Measurements from ENCODE around the gene CACYBP.
"Not testable (repeated sequence)": the region's sequence is repeated elsewhere in the genome, so short reads cannot be mapped to it uniquely, and the experiment has no call there.

The CACYBP gene

GRCh38 chr1:175005085-175005783 lies 5.5 kb downstream of the CACYBP start:
- no peak for DNase-seq (ENCODE audit: low read depth in 2 of 3, low spot score in 1 of 3)

- no peak for DNase-seq (ENCODE audit: low read depth in 2 of 3, low spot score in 1 of 3)
Observed at GRCh38 chr1:175009532-175009931, 9.8 kb downstream of the CACYBP start.

DNA sequence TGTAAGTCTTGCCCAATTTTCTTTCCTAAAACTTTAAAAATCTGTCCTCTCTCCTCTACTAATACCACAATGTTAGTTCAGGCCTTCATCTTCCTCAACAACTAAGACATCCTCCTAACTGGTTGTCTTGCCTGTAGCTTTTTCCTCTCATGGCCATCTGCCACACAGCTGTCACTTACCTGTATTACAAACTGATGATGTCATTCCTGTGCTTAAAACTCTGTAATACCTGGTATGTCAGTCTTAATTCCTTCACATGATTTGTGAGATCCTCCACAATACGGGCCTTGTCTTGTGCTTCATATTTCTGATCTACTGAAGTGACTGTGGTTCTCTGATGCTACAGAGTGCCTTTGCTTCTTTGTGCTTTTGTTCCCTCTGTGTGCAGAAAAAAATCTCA lies 13.7 kb downstream of the CACYBP start:
- no peak for DNase-seq (ENCODE audit: low read depth in 2 of 3, low spot score in 1 of 3)

DNA sequence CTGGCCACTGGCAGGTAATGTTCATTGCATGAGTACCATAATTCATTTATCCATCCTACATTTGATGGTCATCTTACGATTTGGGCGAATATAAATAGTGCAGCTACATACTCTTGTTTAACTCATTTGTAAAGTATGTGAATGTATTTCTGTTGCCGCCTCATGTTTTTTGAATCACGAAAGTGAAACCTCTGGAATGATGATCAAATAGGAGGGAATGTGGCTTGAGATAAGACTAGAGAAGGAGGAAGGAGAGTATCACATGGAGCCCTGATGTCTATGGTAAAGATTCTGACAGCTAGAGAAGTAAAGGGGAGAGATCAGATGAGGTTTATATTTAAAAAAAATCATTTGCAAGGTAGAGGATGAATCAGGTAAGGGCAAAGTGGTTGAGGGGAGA lies 15.5 kb downstream of the CACYBP start:
- no peak for DNase-seq (ENCODE audit: low read depth in 2 of 3, low spot score in 1 of 3)

GRCh38 chr1:175019524-175019923 lies 19.8 kb downstream of the CACYBP start:
- no peak for DNase-seq (ENCODE audit: low read depth in 2 of 3, low spot score in 1 of 3)

DNA sequence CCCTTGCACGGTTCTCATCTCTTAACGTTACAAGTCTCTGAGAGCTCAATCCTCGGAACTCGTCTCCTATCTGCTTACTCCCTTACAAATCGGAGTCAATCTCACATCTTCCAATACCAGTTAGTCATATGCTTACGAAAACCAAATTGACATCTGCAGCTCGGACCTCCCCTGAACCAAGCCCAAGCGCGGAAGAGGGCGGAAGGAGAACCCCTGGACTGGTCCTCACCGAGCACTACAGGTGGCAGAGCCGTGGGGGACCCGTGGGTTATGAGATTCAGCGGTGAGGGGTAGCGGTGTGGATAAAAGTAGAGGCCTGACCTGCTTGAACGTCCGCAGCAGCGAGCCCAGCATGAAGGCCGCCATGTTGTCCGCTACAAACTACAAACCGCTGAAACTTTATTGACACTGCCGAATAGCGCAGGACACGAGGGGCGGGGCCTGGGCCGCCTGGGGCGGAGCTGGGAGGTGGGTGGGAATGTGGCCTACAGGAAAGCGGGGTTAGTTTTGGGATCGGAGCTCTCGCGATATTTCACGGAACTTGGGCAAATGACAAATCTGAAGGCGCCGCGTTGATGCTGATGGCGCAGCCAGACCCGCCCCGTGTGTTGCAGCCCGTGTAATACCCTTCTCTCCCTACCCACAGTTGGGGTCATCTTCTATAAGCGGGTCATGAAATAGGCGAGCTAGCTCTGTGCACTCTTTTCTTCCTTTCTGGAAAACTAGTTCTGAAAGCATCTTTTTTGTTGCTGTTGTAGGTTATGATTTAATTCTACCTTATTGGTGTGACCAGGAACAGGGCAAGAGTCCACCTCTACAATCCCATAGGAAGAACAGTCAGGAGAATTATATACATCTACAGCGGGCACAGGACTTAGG lies 23.5 kb downstream of the CACYBP start, which contains the start of gene MRPS14:
Gene MRPS14, minus strand, starts transcription at position 383 of the 879 bp plus-strand sequence. Its CDS starts 17 bp downstream, at position 366.
- DNase-seq (ENCODE audit: low read depth in 2 of 3, low spot score in 1 of 3), result peak; percentile 97 to 99 (median 97)

GRCh38 chr1:175023922-175024242 lies 24.1 kb downstream of the CACYBP start:
- DNase-seq (ENCODE audit: low read depth in 2 of 3, low spot score in 1 of 3), result peak in 1 of 3 donors; percentile 23

- no peak for DNase-seq (ENCODE audit: low read depth in 2 of 3, low spot score in 1 of 3)
Observed at GRCh38 chr1:175024773-175025172, 25.0 kb downstream of the CACYBP start.

GRCh38 chr1:175033953-175034352 lies 34.2 kb downstream of the CACYBP start:
- no peak for DNase-seq (ENCODE audit: low read depth in 2 of 3, low spot score in 1 of 3)

DNA sequence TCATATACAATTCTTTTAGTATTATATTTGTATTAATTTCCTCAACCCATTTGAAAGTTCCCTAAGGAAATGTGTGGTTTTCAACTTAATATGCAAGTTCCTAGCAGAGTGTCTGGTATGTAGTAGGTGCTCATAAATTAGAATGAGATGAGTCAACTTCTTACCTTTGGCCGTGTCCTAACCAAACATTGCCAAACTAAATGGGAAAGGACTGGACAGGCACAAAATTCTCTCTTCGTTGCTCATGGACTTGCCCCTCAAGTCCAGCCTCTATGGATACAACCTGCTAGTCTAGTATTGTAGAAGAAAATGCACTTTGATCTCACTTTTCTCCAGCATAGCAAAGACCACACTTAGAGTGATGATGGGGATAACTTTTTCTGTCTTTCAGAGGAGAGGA lies 35.0 kb downstream of the CACYBP start:
- no peak for DNase-seq (ENCODE audit: low read depth in 2 of 3, low spot score in 1 of 3)

DNA sequence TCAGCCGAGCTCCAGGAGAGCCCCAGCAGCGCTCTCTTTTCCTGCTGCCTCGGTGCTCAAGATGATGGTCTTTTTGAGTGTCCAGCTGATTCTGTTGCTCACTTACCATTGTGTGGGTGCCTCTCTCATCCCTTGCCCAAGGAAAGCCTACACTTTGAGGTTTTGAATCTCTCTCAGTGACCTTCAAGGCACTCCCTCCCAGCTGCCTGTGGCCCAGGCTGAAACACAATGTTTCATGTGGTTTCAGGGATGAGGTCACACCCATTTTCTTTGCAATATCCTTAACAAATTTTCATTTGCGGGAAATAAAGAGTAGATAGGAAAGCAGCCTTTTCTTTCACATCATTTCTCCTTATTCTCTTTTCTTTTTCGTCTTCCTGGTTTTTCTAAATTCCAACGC lies 36.1 kb downstream of the CACYBP start:
- no peak for DNase-seq (ENCODE audit: low read depth in 2 of 3, low spot score in 1 of 3)

GRCh38 chr1:175036476-175036875 lies 36.7 kb downstream of the CACYBP start:
- no peak for DNase-seq (ENCODE audit: low read depth in 2 of 3, low spot score in 1 of 3)

- no peak for DNase-seq (ENCODE audit: low read depth in 2 of 3, low spot score in 1 of 3)
Observed at GRCh38 chr1:175037416-175037815, 37.7 kb downstream of the CACYBP start.

GRCh38 chr1:175040324-175040879 lies 40.7 kb downstream of the CACYBP start:
- no peak for DNase-seq (ENCODE audit: low read depth in 2 of 3, low spot score in 1 of 3)

GRCh38 chr1:175042650-175043049 lies 42.9 kb downstream of the CACYBP start:
- DNase-seq (ENCODE audit: low read depth in 2 of 3, low spot score in 1 of 3), result no peak

DNA sequence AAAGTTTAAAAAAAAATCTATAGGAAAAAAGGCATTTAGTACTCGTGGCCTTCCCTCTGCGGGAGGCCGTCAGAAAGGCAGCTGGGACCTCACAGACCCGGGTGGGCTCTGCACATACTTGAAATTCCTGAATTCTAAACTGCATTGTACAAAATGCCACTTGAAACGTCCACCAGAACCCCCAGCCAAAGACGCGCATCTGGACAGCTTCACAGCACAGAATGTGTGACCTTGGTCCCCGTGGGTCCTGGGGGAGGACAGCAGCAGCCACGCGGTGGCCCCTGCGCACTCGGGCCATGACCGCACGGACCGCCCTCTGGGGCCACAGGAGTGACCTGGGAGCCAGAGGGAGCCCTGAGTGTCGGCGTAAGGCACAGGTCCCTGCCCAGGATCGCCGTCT lies 44.1 kb downstream of the CACYBP start:
- no peak for DNase-seq (ENCODE audit: low read depth in 2 of 3, low spot score in 1 of 3)

DNA sequence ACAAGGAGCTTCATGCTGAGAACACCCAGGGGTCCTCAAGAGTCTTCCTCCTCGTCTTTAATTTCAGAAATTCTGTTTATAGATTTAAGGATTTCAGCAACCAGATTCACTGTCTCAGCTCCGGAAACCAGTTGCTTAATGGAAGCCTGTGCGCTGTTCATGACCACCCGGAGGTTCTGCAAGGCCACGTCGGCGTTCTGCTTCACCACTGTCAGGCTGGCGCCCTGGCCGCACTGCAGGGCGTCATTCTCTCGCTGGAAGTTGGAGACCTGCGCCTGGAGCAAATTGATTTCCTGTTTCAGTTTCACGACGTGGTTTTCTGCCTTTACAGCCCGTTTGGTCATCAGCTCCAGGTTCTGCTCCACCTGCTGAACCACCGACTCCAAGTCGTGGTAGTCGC lies 44.8 kb downstream of the CACYBP start:
- DNase-seq (ENCODE audit: low read depth in 2 of 3, low spot score in 1 of 3), result not testable (repeated sequence)

GRCh38 chr1:175045097-175045496 lies 45.4 kb downstream of the CACYBP start:
- no peak for DNase-seq (ENCODE audit: low read depth in 2 of 3, low spot score in 1 of 3)

DNA sequence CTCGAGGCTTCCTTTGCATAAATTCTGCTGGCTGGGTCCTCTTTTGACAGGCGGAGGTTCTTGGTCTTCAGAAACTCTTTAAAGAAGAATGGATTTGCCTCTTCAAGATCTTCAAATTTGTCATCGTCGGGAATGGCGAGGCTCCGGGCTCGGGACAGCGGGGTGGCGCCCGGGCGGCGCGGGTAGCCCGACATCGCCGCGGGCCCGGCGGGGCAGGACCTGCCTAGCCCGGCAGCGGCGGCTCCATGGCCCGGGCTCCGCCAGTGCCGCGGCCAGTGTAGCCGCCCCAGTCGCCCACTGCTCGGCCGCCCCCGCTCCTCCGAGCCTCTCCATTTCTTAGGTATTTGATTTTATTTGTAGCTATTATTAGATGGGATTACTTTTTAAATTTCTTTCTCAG lies 45.8 kb downstream of the CACYBP start:
- DNase-seq (ENCODE audit: low read depth in 2 of 3, low spot score in 1 of 3), result no peak

- no peak for DNase-seq (ENCODE audit: low read depth in 2 of 3, low spot score in 1 of 3)
Observed at GRCh38 chr1:175050992-175051391, 51.2 kb downstream of the CACYBP start.

DNA sequence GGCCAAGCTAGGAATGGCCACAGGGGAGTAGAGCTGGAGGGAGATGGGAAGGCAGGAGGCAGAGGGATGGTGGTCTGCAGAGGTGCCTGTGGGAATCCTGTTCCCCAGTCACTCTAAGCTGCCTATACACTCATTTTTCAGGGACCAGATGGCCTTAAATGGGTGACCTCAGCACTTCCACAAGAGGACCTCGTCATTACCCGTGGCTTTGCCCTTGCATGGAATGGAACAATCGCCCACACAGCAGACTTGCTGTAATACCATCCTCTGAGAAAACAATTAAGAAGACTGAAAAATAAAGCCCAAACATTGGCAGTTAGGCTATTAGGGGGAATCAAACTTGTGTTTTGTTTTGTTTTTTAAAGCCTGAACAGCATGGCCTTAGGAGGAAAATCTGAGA lies 55.0 kb downstream of the CACYBP start:
- DNase-seq (ENCODE audit: low read depth in 2 of 3, low spot score in 1 of 3), result no peak
